ENCODE results near the gene ZIC1. TPM values are rescaled to one million over a fixed set of nuclear protein-coding genes. Genes with fewer than 3 reads are reported as not detected.

Gene ZIC1
- total RNA-seq, 1 experiment from 2014 or later: 55.7 TPM

GRCh38 chr3:147425388-147425850, 16.3 kb downstream of the ZIC1 start:
- Histone ChIP-seq H3K27me3 (no peaks in the 10 kb centered on the region), H3K9me3 (replicated peaks) (no peaks in the 10 kb centered on the region; the same call in 1 of the 2 replicates), H3K4me3 (no peak overlapping the region), H3K36me3 (no peaks in the 10 kb centered on the region), H3K4me1 (no peaks in the 10 kb centered on the region), H3K27ac (no peak overlapping the region)
- no peak for DNase-seq

- Histone ChIP-seq H3K36me3 (no peaks in the 10 kb centered on the region), H3K4me3 (no peak overlapping the region), H3K27me3 (no peaks in the 10 kb centered on the region), H3K4me1 (no peaks in the 10 kb centered on the region), H3K27ac (no peak overlapping the region), H3K9me3 (replicated peaks) (no peaks in the 10 kb centered on the region; the same call in 1 of the 2 replicates)
- no peak for DNase-seq
Measured at GRCh38 chr3:147426931-147427330, 17.8 kb downstream of the ZIC1 start.

GRCh38 chr3:147427746-147428145, 18.6 kb downstream of the ZIC1 start:
- DNase-seq: no peak
- Histone ChIP-seq H3K4me3 (no peak overlapping the region), H3K27me3 (no peaks in the 10 kb centered on the region), H3K36me3 (no peaks in the 10 kb centered on the region), H3K27ac (no peak overlapping the region), H3K4me1 (no peaks in the 10 kb centered on the region), H3K9me3 (replicated peaks) (no peaks in the 10 kb centered on the region; the same call in 1 of the 2 replicates)

GRCh38 chr3:147428326-147428725, 19.2 kb downstream of the ZIC1 start:
- H3K27ac ChIP-seq: no peak overlapping the region
- H3K9me3 ChIP-seq (replicated peaks): no peaks in the 10 kb centered on the region; the same call in 1 of the 2 replicates
- H3K4me3 ChIP-seq: no peak overlapping the region
- DNase-seq: no peak
- no peaks in the 10 kb centered on the region for H3K4me1 ChIP-seq
- no peaks in the 10 kb centered on the region for H3K36me3 ChIP-seq
- H3K27me3 ChIP-seq: no peaks in the 10 kb centered on the region

GRCh38 chr3:147428754-147429153, 19.6 kb downstream of the ZIC1 start:
- H3K36me3 ChIP-seq: no peaks in the 10 kb centered on the region
- no peak overlapping the region for H3K27ac ChIP-seq
- H3K4me1 ChIP-seq: no peaks in the 10 kb centered on the region
- no peak overlapping the region for H3K4me3 ChIP-seq
- H3K9me3 ChIP-seq (replicated peaks): no peaks in the 10 kb centered on the region; the same call in 1 of the 2 replicates
- H3K27me3 ChIP-seq: no peaks in the 10 kb centered on the region
- no peak for DNase-seq

- H3K27ac ChIP-seq: no peak overlapping the region
- H3K4me1 ChIP-seq: no peaks in the 10 kb centered on the region
- no peak overlapping the region for H3K4me3 ChIP-seq
- no peak for DNase-seq
- no peaks in the 10 kb centered on the region for H3K27me3 ChIP-seq
- H3K36me3 ChIP-seq: no peaks in the 10 kb centered on the region
- no peaks in the 10 kb centered on the region for H3K9me3 ChIP-seq (replicated peaks)
Measured at GRCh38 chr3:147431751-147432150, 22.6 kb downstream of the ZIC1 start.

- H3K4me3 ChIP-seq: no peak overlapping the region
- H3K36me3 ChIP-seq: no peaks in the 10 kb centered on the region
- H3K27me3 ChIP-seq: no peaks in the 10 kb centered on the region
- H3K4me1 ChIP-seq: no peaks in the 10 kb centered on the region
- no peak for DNase-seq
- no peaks in the 10 kb centered on the region for H3K9me3 ChIP-seq (replicated peaks)
- no peak overlapping the region for H3K27ac ChIP-seq
Measured at GRCh38 chr3:147447224-147447623, 38.1 kb downstream of the ZIC1 start.

GRCh38 chr3:147449669-147450068, 40.5 kb downstream of the ZIC1 start:
- Histone ChIP-seq H3K36me3 (no peaks in the 10 kb centered on the region), H3K9me3 (replicated peaks) (no peaks in the 10 kb centered on the region), H3K4me3 (no peak overlapping the region), H3K4me1 (no peaks in the 10 kb centered on the region), H3K27me3 (no peaks in the 10 kb centered on the region), H3K27ac (no peak overlapping the region)
- DNase-seq: no peak

- no peak for DNase-seq
- Histone ChIP-seq H3K27me3 (no peaks in the 10 kb centered on the region), H3K4me3 (no peak overlapping the region), H3K9me3 (replicated peaks) (no peaks in the 10 kb centered on the region), H3K36me3 (no peaks in the 10 kb centered on the region), H3K4me1 (no peaks in the 10 kb centered on the region), H3K27ac (no peak overlapping the region)
Measured at GRCh38 chr3:147458995-147459704, 50.0 kb downstream of the ZIC1 start.

- DNase-seq: peak; percentile 11 to 49
- Histone ChIP-seq H3K4me3 (no peak overlapping the region), H3K9me3 (replicated peaks) (no peaks in the 10 kb centered on the region), H3K36me3 (no peaks in the 10 kb centered on the region), H3K27ac (no peak overlapping the region), H3K27me3 (no peaks in the 10 kb centered on the region), H3K4me1 (no peaks in the 10 kb centered on the region)
Measured at GRCh38 chr3:147462856-147463255, 53.7 kb downstream of the ZIC1 start.

Other genes starting within 250 kb of the ZIC1 start
- 0.20 and 0.87 TPM in 2 replicates for gene ZIC4, start 2.8 kb upstream of the ZIC1 start, total RNA-seq (2014; rRNA removed; shearing (Covaris generic))

Measured in SJCRH30 (cell line).